Measurements from ENCODE around the gene EPHA6.

DNA sequence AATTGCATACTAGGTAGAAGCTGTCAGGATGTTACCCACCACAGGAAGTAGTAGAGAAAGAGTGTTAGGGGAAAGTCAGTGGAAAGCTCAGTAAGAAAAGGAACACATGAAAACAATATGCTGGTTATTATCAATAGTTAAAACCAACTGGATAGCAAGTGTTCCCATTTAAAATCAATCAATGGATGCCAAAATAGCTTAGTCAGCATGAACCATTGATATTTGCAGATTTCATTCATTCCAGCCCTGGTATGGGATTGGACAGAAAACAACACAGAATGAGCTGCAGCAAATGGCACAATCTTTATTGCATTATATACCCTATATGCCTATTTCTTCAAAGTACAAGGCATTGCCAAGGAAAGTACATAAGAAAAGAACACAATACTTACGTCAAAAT lies 293.7 kb downstream of the EPHA6 start:
- TF ChIP-seq, protein P1, sequence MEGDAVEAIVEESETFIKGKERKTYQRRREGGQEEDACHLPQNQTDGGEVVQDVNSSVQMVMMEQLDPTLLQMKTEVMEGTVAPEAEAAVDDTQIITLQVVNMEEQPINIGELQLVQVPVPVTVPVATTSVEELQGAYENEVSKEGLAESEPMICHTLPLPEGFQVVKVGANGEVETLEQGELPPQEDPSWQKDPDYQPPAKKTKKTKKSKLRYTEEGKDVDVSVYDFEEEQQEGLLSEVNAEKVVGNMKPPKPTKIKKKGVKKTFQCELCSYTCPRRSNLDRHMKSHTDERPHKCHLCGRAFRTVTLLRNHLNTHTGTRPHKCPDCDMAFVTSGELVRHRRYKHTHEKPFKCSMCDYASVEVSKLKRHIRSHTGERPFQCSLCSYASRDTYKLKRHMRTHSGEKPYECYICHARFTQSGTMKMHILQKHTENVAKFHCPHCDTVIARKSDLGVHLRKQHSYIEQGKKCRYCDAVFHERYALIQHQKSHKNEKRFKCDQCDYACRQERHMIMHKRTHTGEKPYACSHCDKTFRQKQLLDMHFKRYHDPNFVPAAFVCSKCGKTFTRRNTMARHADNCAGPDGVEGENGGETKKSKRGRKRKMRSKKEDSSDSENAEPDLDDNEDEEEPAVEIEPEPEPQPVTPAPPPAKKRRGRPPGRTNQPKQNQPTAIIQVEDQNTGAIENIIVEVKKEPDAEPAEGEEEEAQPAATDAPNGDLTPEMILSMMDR (conservative IDR thresholded peaks at IDR 0.05; ENCODE audit: low read depth, low read length), result no peak
- TF ChIP-seq EZH2 (IDR thresholded peaks at IDR 0.05; ENCODE audit: low read length, unreplicated experiment) (no peak), EZH2phosphoT487 (IDR thresholded peaks at IDR 0.05; ENCODE audit: borderline replicate concordance, low read length) (no peak)
